H9 (cell line): ENCODE results near the gene KAZN. TPM values are rescaled to one million over a fixed set of nuclear protein-coding genes. Genes with fewer than 3 reads are reported as not detected.
A peak's percentile ranks its signal among the peaks of the same experiment; 100 is the strongest.

Experiments
- DNase-seq: peaks from one replicate; pipeline ENCODE4 v3.0.0-alpha.2; 2017
- H2AFZ ChIP-seq: one replicate; pipeline ENCODE4 v1.6.1; 2013; ENCODE audit warnings: mild to moderate bottlenecking, low read length, control low read depth, moderate library complexity
- H2AK5ac ChIP-seq: 2 replicates; pipeline ENCODE4 v1.6.1; 2013; ENCODE audit warnings: low read length, control low read depth, mixed read lengths; ENCODE audit not compliant: insufficient read length
- H2BK120ac ChIP-seq: one replicate; pipeline ENCODE4 v1.6.1; 2013; ENCODE audit warnings: low read depth, mild to moderate bottlenecking, low read length, control low read depth, inconsistent platforms; ENCODE audit not compliant: poor library complexity, severe bottlenecking
- H2BK12ac ChIP-seq: 2 replicates; pipeline ENCODE4 v1.6.1; 2013; ENCODE audit warnings: low read length, control low read depth, mixed read lengths, low read depth; ENCODE audit not compliant: insufficient read length
- H2BK15ac ChIP-seq: 2 replicates; pipeline ENCODE4 v1.6.1; 2013; ENCODE audit warnings: low read depth, low read length, control low read depth
- H2BK20ac ChIP-seq: one replicate; pipeline ENCODE4 v1.6.1; 2013; ENCODE audit warnings: low read depth, mild to moderate bottlenecking, low read length, control low read depth, inconsistent platforms; ENCODE audit not compliant: poor library complexity, severe bottlenecking
- H2BK5ac ChIP-seq: 2 replicates; pipeline ENCODE4 v1.6.1; 2013; ENCODE audit warnings: low read length, control low read depth, mixed read lengths; ENCODE audit not compliant: insufficient read length
- H3K14ac ChIP-seq: 2 replicates; pipeline ENCODE4 v1.6.1; 2013; ENCODE audit warnings: low read length, control low read depth; ENCODE audit not compliant: insufficient read depth
- H3K18ac ChIP-seq: 2 replicates; pipeline ENCODE4 v1.6.1; 2013; ENCODE audit warnings: low read depth, mild to moderate bottlenecking, mixed read lengths, low read length, control low read depth; ENCODE audit not compliant: insufficient read length
- H3K23ac ChIP-seq: 2 replicates; pipeline ENCODE4 v1.6.1; 2013; ENCODE audit warnings: low read length, control low read depth, mixed read lengths, low read depth; ENCODE audit not compliant: insufficient read length
- H3K23me2 ChIP-seq: 2 replicates; pipeline ENCODE4 v1.6.1; 2013; ENCODE audit warnings: low read depth, mild to moderate bottlenecking, mixed read lengths, low read length, control low read depth; ENCODE audit not compliant: insufficient read length, poor library complexity, severe bottlenecking
- H3K27ac ChIP-seq: 2 replicates; pipeline ENCODE4 v1.5.1; 2013; ENCODE audit warnings: low read length, control low read depth, mixed read lengths, low read depth; ENCODE audit not compliant: insufficient read length
- H3K27me3 ChIP-seq: 2 replicates; pipeline ENCODE4 v1.6.1; 2013; ENCODE audit warnings: low read length, control low read depth, inconsistent platforms; ENCODE audit not compliant: insufficient read depth
- H3K4ac ChIP-seq: 2 replicates; pipeline ENCODE4 v1.6.1; 2013; ENCODE audit warnings: low read depth, mild to moderate bottlenecking, control low read depth, inconsistent platforms, low read length, moderate library complexity
- H3K4me1 ChIP-seq: 2 replicates; pipeline ENCODE4 v1.6.1; 2013; ENCODE audit warnings: low read length, control low read depth, inconsistent platforms; ENCODE audit not compliant: insufficient read depth
- H3K4me2 ChIP-seq: 2 replicates; pipeline ENCODE4 v1.6.1; 2013; ENCODE audit warnings: low read length, control low read depth, mixed read lengths; ENCODE audit not compliant: insufficient read length, insufficient read depth
- H3K56ac ChIP-seq: 2 replicates; pipeline ENCODE4 v1.6.1; 2013; ENCODE audit warnings: low read depth, mild to moderate bottlenecking, mixed read lengths, low read length, control low read depth; ENCODE audit not compliant: insufficient read length
- H3K79me1 ChIP-seq: 2 replicates; pipeline ENCODE4 v1.6.1; 2013; ENCODE audit warnings: low read depth, mild to moderate bottlenecking, moderate library complexity, low read length, control low read depth, inconsistent platforms; ENCODE audit not compliant: insufficient read depth, poor library complexity, severe bottlenecking
- H3K79me2 ChIP-seq: 2 replicates; pipeline ENCODE4 v1.6.1; 2013; ENCODE audit warnings: low read length, control low read depth, inconsistent platforms; ENCODE audit not compliant: insufficient read depth
- H3K9ac ChIP-seq: 2 replicates; pipeline ENCODE4 v1.6.1; 2013; ENCODE audit warnings: low read length, control low read depth, mixed read lengths; ENCODE audit not compliant: insufficient read length; ENCODE audit errors: extremely low read depth
- H3K9me3 ChIP-seq: one replicate; pipeline ENCODE4 v1.6.1; 2013; ENCODE audit warnings: low read depth, low read length, inconsistent platforms; ENCODE audit not compliant: control insufficient read depth
- H3T11ph ChIP-seq: one replicate; pipeline ENCODE4 v1.6.1; 2013; ENCODE audit warnings: mild to moderate bottlenecking, low read length, control low read depth, inconsistent platforms
- H4K20me1 ChIP-seq: one replicate; pipeline ENCODE4 v1.6.1; 2013; ENCODE audit not compliant: control insufficient read depth, insufficient read length, insufficient read depth
- H4K5ac ChIP-seq: 2 replicates; pipeline ENCODE4 v1.6.1; 2013; ENCODE audit warnings: low read depth, mild to moderate bottlenecking, mixed read lengths, low read length, control low read depth; ENCODE audit not compliant: insufficient read length
- H4K8ac ChIP-seq: replicated peaks from 2 replicates; pipeline ENCODE4 v1.6.1; 2013; ENCODE audit warnings: low read length, control low read depth, mixed read lengths, low read depth; ENCODE audit not compliant: insufficient read length
- H4K91ac ChIP-seq: 2 replicates; pipeline ENCODE4 v1.6.1; 2013; ENCODE audit warnings: low read depth, mild to moderate bottlenecking, moderate library complexity, mixed read lengths, low read length, control low read depth; ENCODE audit not compliant: insufficient read length
- H3K27ac Mint-ChIP-seq, 3 experiments: 2 replicates in 2 of 3; 3 replicates in 1 of 3; pipeline ENCODE4 v1.8.0; 2020 to 2021; ENCODE audit warnings: mixed read lengths in 3 of 3, mild to moderate bottlenecking in 1 of 3, moderate library complexity in 1 of 3
- H3K27me3 Mint-ChIP-seq: 2 replicates; pipeline ENCODE4 v1.8.0; 2021; ENCODE audit warnings: low read depth, mild to moderate bottlenecking, moderate library complexity, mixed read lengths
- H3K36me3 Mint-ChIP-seq, 3 experiments: 2 replicates in 2 of 3; 3 replicates in 1 of 3; pipeline ENCODE4 v1.8.0; 2020 to 2021; ENCODE audit warnings: low read depth in 3 of 3, mixed read lengths in 3 of 3; ENCODE audit not compliant: insufficient read depth in 1 of 3
- H3K4me1 Mint-ChIP-seq, 2 experiments: 2 replicates each; pipeline ENCODE4 v1.8.0; 2020; ENCODE audit warnings: mixed read lengths in 2 of 2
- H3K4me3 Mint-ChIP-seq, 2 experiments: 2 replicates in 1 of 2; 3 replicates in 1 of 2; pipeline ENCODE4 v1.8.0; 2020 to 2021; ENCODE audit warnings: mild to moderate bottlenecking in 2 of 2, mixed read lengths in 2 of 2, moderate library complexity in 1 of 2
- H3K9me3 Mint-ChIP-seq, 2 experiments: 2 replicates in 1 of 2; 3 replicates in 1 of 2; pipeline ENCODE4 v1.8.0; 2020; ENCODE audit warnings: mild to moderate bottlenecking in 2 of 2, mixed read lengths in 2 of 2, moderate library complexity in 1 of 2
- CTCF ChIP-seq: fragments of 200-600 bp; sonication (generic); conservative IDR thresholded peaks from 3 replicates; pipeline ENCODE4 v1.8.0; 2021; ENCODE audit warnings: antibody characterized with exemption, mild to moderate bottlenecking
- WGBS: extraction: QIAGEN DNeasy Blood & Tissue Kit; methylation state at CpG from one replicate; pipeline ENCODE4 v1.1.7; 2013; ENCODE audit warnings: missing lambda C conversion rate, low lambda C conversion rate, mixed read lengths; ENCODE audit not compliant: insufficient read length; ENCODE audit errors: extremely low coverage; 5-methylcytosine and 5-hydroxymethylcytosine counted together
- total RNA-seq: library from RNA; stranded (reverse); gene quantifications from 2 replicates; pipeline ENCODE4 v1.2.1, GENCODE V29; 2021

Gene KAZN
- total RNA-seq, 1 experiment from 2014 or later, result 7.6 TPM

- H3K27me3 Mint-ChIP-seq, result peaks cover 8% of the 10 kb centered on the region
These were observed 512.4 kb downstream of the KAZN start for GRCh38 chr1:15110867-15111230.

More at GRCh38 chr1:15110867-15111230, 512.4 kb downstream of the KAZN start:
- Histone ChIP-seq H3K23ac (no peak overlapping the region), H3K9ac (no peak overlapping the region), H2BK5ac (no peak overlapping the region), H3T11ph (no peak overlapping the region), H3K4me2 (no peak overlapping the region), H3K14ac (no peak overlapping the region), H3K56ac (no peak overlapping the region), H3K79me2 (no peaks in the 10 kb centered on the region), H2BK20ac (no peak overlapping the region), H4K5ac (no peak overlapping the region), H2BK120ac (no peak overlapping the region), H2BK15ac (no peak overlapping the region), H3K18ac (no peak overlapping the region), H3K23me2 (no peaks in the 10 kb centered on the region), H4K8ac (no peak overlapping the region), H3K4me1 (peaks cover 9% of the 10 kb centered on the region; the same call in 1 of the 2 replicates), H3K27ac (no peak overlapping the region), H4K20me1 (no peaks in the 10 kb centered on the region), H3K79me1 (no peaks in the 10 kb centered on the region), H2AFZ (no peak overlapping the region), H3K4ac (no peak overlapping the region), H2AK5ac (no peak overlapping the region), H4K91ac (no peak overlapping the region), H3K27me3 (no peaks in the 10 kb centered on the region), H3K9me3 (no peaks in the 10 kb centered on the region), H2BK12ac (no peak overlapping the region)
- H3K4me1 Mint-ChIP-seq, result peaks cover 36 to 41% of the 10 kb centered on the region in 2 experiments
- peak; percentile 69 for DNase-seq
- no peaks in the 10 kb centered on the region; a peak in 1 of 5 replicates for H3K9me3 Mint-ChIP-seq
- H3K27ac Mint-ChIP-seq, result no peak overlapping the region
- WGBS, result no CpG with 5 or more reads among the region's 2 CpGs
- no peaks in the 10 kb centered on the region for H3K36me3 Mint-ChIP-seq
- TF ChIP-seq CTCF, result peak; percentile 62
- no peak overlapping the region for H3K4me3 Mint-ChIP-seq
